Fibroblast of the aortic adventitia (primary cell): ENCODE data around the gene PDE1C. TPM values are rescaled to one million over a fixed set of nuclear protein-coding genes. Genes with fewer than 3 reads are reported as not detected.

Source experiments
- DNase-seq: peaks from one replicate; pipeline ENCODE4 v3.0.0-alpha.2; 2010; ENCODE audit warnings: low read depth
- H3K4me3 ChIP-seq: 2 replicates; pipeline ENCODE4 v1.5.1; 2011; ENCODE audit warnings: low read depth, mild to moderate bottlenecking, control low read depth, low read length, moderate library complexity
- total RNA-seq: library from RNA; depleted of rRNA; stranded (reverse); fragments of >200 nt; gene quantifications from 2 replicates; pipeline ENCODE4 v1.2.3, GENCODE V29; 2012; ENCODE audit warnings: low replicate concordance
- TF ChIP-seq, protein P1 (sequence below): IDR thresholded peaks from 2 replicates; pipeline ENCODE4 v1.5.1; 2011; ENCODE audit warnings: mild to moderate bottlenecking, low read length, control low read depth, inconsistent platforms; ENCODE audit not compliant: insufficient read depth

The PDE1C gene
- total RNA-seq, 1 donor: 7.4 TPM

DNA sequence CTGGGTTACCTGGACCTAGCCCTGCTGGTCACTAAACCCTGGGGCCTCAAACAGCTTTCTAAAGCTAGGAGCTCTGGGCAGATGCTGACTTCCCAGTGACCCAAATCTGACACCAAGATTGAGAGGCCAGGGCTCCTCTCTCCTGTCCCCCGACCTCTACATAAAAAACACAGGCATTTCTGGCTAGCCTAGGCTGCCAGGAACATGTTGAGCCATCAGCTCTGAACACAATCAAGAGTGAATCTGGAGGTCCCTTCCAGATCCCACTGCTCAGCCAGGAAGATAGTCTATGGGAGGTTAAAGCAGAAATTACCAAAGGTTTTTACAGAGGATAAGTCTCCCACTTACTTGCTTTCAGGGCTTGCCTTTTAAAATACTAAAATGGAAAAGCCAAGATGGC, 22.1 kb upstream of the PDE1C start:
- TF ChIP-seq, protein P1, sequence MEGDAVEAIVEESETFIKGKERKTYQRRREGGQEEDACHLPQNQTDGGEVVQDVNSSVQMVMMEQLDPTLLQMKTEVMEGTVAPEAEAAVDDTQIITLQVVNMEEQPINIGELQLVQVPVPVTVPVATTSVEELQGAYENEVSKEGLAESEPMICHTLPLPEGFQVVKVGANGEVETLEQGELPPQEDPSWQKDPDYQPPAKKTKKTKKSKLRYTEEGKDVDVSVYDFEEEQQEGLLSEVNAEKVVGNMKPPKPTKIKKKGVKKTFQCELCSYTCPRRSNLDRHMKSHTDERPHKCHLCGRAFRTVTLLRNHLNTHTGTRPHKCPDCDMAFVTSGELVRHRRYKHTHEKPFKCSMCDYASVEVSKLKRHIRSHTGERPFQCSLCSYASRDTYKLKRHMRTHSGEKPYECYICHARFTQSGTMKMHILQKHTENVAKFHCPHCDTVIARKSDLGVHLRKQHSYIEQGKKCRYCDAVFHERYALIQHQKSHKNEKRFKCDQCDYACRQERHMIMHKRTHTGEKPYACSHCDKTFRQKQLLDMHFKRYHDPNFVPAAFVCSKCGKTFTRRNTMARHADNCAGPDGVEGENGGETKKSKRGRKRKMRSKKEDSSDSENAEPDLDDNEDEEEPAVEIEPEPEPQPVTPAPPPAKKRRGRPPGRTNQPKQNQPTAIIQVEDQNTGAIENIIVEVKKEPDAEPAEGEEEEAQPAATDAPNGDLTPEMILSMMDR: no peak
- H3K4me3 ChIP-seq: no peak overlapping the region
- no peak for DNase-seq

DNA sequence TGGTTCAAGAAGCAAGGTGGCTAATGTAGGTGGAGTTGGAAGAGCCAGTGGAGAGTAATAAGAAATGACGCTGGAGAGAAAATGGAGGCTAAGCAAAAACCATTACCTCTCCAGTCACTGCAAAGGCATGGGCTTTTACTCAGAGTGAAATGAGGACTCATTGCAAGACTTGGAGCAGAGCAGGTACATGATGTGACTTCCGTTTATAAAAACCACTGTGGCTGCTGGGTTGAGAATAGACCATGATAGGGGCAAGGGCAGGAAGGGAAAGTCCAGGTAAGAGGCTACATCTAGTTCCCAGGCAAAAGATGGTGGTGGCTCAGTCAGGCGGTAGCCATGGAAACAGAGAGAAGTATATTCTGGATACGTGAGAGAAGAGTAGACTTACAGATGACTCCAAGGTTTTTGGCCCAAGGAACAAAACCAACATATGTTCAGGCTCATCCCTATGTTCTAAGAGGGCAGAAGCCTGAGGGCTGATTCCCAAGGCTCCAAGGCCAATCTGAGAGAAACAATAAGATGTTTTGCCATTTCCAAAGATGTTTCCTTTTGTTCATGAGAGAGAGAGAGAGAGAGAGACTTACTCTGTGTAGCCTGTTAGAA, 21.5 kb upstream of the PDE1C start:
- H3K4me3 ChIP-seq: no peak overlapping the region
- TF ChIP-seq, protein P1: no peak
- DNase-seq: no peak

DNA sequence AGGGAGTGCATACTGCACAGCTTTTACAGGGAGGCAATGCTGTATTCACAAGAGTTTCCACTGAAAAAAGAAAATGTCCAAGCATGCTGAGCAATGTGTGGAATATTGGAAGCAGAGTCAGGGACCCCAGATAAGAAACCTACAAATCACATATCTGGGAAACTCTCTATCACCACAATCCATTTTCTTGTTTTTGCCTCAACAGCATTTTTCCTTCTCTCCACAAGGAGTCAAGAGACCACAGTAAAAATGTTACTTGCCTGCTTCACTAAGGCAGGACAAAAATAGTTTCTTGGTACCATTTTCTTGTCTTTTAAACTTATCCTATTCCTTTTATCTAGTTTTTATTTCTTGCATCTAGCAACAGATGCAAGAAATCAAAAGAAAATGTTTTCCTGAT, 19.5 kb upstream of the PDE1C start:
- H3K4me3 ChIP-seq: no peak overlapping the region
- peak; percentile 35 for DNase-seq
- TF ChIP-seq, protein P1: peak; percentile 20

GRCh38 chr7:32089256-32089655, 19.0 kb upstream of the PDE1C start:
- TF ChIP-seq, protein P1: no peak
- DNase-seq: no peak
- no peak overlapping the region for H3K4me3 ChIP-seq

DNA sequence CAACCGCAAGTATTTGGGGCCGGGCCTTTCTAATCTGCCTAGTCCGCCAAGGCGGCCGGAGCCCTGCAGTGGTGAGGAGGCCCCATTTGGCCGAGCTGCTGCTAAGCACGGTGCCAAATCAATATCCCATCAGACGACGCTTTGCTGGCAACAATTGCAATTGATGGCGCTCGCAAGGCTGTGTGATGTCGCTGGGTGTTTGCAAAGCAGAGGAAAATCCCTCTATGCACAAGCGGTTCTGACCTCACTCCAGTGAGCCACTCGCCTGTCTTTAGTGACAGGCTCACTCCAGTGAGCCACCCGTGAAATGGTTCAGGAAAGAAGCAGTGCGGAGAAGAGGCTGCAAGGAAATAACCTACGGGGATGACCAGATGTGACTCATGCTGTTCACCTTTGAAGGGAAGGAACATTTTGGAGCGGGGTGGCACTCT, 18.3 kb upstream of the PDE1C start:
- no peak overlapping the region for H3K4me3 ChIP-seq
- TF ChIP-seq, protein P1: no peak
- no peak for DNase-seq

GRCh38 chr7:32079510-32079909, 9.3 kb upstream of the PDE1C start:
- TF ChIP-seq, protein P1: no peak
- DNase-seq: no peak

GRCh38 chr7:32078824-32079223, 8.6 kb upstream of the PDE1C start:
- no peak for DNase-seq
- TF ChIP-seq, protein P1: no peak
- no peak overlapping the region for H3K4me3 ChIP-seq

More at GRCh38 chr7:32079510-32079909, 9.3 kb upstream of the PDE1C start:
- H3K4me3 ChIP-seq: no peak overlapping the region
